H1 (cell line): ENCODE data around the gene NAV2.

Source experiments
- BCL11A ChIP-seq, 2 experiments: IDR thresholded peaks; one replicate each; pipeline ENCODE4 v1.6.1; 2011; ENCODE audit warnings: low read depth in 2 of 2, low read length in 2 of 2, mild to moderate bottlenecking in 2 of 2
- CHD2 ChIP-seq: IDR thresholded peaks from 2 replicates; pipeline ENCODE4 v1.6.1; 2012; ENCODE audit warnings: low read length, improper control_type of control experiment
- EZH2 ChIP-seq: fragments of 200-600 bp; sonication (generic); IDR thresholded peaks from 2 replicates; pipeline ENCODE4 v1.7.1; 2012; ENCODE audit warnings: low read depth, mild to moderate bottlenecking, moderate library complexity, low read length, inconsistent platforms; ENCODE audit not compliant: severe bottlenecking
- HDAC6 ChIP-seq: IDR thresholded peaks from one replicate; pipeline ENCODE4 v1.7.1; 2012; ENCODE audit warnings: low read depth, mild to moderate bottlenecking, inconsistent platforms, low read length, moderate library complexity
- JUND ChIP-seq: IDR thresholded peaks from 2 replicates; pipeline ENCODE4 v1.6.1; 2011; ENCODE audit warnings: mild to moderate bottlenecking, improper control_type of control experiment, low read length
- NRF1 ChIP-seq: IDR thresholded peaks from 2 replicates; pipeline ENCODE4 v1.6.1; 2011; ENCODE audit warnings: mild to moderate bottlenecking, low read depth, low read length, improper control_type of control experiment
- PHF8 ChIP-seq: fragments of 200-600 bp; sonication (generic); conservative IDR thresholded peaks from 2 replicates; pipeline ENCODE4 v1.7.1; 2012; ENCODE audit warnings: low read depth, mild to moderate bottlenecking, inconsistent platforms, low read length, moderate library complexity
- POLR2AphosphoS5 ChIP-seq: IDR thresholded peaks from 2 replicates; pipeline ENCODE4 v1.6.1; 2011; ENCODE audit warnings: low read depth, low read length
- RBBP5 ChIP-seq: IDR thresholded peaks from 2 replicates; pipeline ENCODE4 v1.7.1; 2012; ENCODE audit warnings: low read depth, mild to moderate bottlenecking, inconsistent platforms, low read length, moderate library complexity, borderline replicate concordance
- SUZ12 ChIP-seq: fragments of 200-600 bp; sonication (generic); IDR thresholded peaks from 2 replicates; pipeline ENCODE4 v1.6.1; 2012; ENCODE audit warnings: mild to moderate bottlenecking, inconsistent platforms, low read length, moderate library complexity, mixed read lengths
- ZNF274 ChIP-seq: IDR thresholded peaks from 2 replicates; pipeline ENCODE4 v1.7.0; 2012; ENCODE audit warnings: low read length, borderline replicate concordance; ENCODE audit errors: extremely low read depth
- TF ChIP-seq, protein P1 (sequence below): IDR thresholded peaks from 2 replicates; pipeline ENCODE4 v1.6.1; 2012; ENCODE audit warnings: inconsistent platforms
- TF ChIP-seq, protein P2 (sequence below), 3 experiments: IDR thresholded peaks; 1 replicate in 2 of 3; 2 replicates in 1 of 3; pipeline versions ENCODE4 v1.5.1 to v1.6.1; 2011; ENCODE audit warnings: low read length in 3 of 3, mild to moderate bottlenecking in 3 of 3, inconsistent platforms in 2 of 3, low read depth in 1 of 3, moderate library complexity in 1 of 3; ENCODE audit not compliant: insufficient read depth in 1 of 3; ENCODE audit errors: control extremely low read depth in 1 of 3
- TF ChIP-seq, protein P3 (sequence below): IDR thresholded peaks from 2 replicates; pipeline ENCODE4 v1.6.1; 2012; ENCODE audit warnings: low read length, inconsistent platforms

DNA sequence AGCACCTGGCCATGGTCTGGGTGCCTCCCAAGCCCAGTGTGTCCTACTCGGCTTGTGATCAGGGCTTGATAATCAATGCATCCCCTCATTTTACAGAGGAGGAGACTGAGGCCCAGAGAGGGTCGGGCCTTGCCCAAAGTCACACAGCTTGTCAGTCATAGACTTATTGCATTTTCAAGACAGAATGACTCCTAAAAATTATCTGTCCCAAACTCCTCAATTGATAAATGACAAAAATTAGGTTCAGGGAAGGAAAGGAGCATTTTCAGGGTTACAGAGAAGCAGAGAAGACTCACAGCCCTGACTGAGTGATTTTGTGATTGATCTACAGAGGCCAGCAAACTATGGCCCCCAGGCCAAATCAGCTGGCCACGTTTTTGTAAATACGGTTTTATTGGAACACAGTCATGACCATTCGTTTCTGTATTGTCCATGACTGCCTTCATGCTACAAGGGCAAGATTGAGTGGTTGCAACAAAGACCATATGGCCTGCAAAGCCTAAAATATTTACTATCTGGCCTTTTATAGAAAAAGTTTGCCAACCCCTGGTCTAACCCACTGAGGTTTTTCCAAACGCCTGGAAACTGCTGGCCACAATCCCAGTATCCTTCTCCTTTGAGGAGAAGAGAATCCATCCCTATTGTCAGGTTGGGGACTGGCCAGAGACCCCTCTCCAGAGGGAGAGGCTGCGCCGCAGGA lies 35.1 kb upstream of the NAV2 start:
- TF ChIP-seq, protein P1, sequence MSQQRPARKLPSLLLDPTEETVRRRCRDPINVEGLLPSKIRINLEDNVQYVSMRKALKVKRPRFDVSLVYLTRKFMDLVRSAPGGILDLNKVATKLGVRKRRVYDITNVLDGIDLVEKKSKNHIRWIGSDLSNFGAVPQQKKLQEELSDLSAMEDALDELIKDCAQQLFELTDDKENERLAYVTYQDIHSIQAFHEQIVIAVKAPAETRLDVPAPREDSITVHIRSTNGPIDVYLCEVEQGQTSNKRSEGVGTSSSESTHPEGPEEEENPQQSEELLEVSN: no peak
- TF ChIP-seq, protein P2, sequence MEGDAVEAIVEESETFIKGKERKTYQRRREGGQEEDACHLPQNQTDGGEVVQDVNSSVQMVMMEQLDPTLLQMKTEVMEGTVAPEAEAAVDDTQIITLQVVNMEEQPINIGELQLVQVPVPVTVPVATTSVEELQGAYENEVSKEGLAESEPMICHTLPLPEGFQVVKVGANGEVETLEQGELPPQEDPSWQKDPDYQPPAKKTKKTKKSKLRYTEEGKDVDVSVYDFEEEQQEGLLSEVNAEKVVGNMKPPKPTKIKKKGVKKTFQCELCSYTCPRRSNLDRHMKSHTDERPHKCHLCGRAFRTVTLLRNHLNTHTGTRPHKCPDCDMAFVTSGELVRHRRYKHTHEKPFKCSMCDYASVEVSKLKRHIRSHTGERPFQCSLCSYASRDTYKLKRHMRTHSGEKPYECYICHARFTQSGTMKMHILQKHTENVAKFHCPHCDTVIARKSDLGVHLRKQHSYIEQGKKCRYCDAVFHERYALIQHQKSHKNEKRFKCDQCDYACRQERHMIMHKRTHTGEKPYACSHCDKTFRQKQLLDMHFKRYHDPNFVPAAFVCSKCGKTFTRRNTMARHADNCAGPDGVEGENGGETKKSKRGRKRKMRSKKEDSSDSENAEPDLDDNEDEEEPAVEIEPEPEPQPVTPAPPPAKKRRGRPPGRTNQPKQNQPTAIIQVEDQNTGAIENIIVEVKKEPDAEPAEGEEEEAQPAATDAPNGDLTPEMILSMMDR (IDR thresholded peaks at IDR 0.05; ENCODE audit: control extremely low read depth in 1 of 3, insufficient read depth in 1 of 3, low read depth in 1 of 3, low read length in 3 of 3): no peak
- TF ChIP-seq EZH2: no peak
- no peak for TF ChIP-seq HDAC6
- TF ChIP-seq JUND: no peak
- TF ChIP-seq PHF8: no peak
- no peak for TF ChIP-seq RBBP5
- TF ChIP-seq POLR2AphosphoS5: no peak
- TF ChIP-seq CHD2: no peak
- no peak for TF ChIP-seq NRF1
- TF ChIP-seq, protein P3, sequence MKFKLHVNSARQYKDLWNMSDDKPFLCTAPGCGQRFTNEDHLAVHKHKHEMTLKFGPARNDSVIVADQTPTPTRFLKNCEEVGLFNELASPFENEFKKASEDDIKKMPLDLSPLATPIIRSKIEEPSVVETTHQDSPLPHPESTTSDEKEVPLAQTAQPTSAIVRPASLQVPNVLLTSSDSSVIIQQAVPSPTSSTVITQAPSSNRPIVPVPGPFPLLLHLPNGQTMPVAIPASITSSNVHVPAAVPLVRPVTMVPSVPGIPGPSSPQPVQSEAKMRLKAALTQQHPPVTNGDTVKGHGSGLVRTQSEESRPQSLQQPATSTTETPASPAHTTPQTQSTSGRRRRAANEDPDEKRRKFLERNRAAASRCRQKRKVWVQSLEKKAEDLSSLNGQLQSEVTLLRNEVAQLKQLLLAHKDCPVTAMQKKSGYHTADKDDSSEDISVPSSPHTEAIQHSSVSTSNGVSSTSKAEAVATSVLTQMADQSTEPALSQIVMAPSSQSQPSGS: no peak
- TF ChIP-seq SUZ12: no peak
- no peak for TF ChIP-seq BCL11A (IDR thresholded peaks at IDR 0.05; ENCODE audit: low read depth in 2 of 2, low read length in 2 of 2)
- TF ChIP-seq ZNF274: no peak
